Neural progenitor cell (in vitro differentiated cells): ENCODE results near the gene USP17L11. TPM values are rescaled to one million over a fixed set of nuclear protein-coding genes. Genes with fewer than 3 reads are reported as not detected.
"Not testable (repeated sequence)": the region's sequence is repeated elsewhere in the genome, so short reads cannot be mapped to it uniquely, and the experiment has no call there.

Experiments used
- DNase-seq: peaks from one replicate; pipeline ENCODE4 v3.0.0-alpha.2; 2016; ENCODE audit warnings: low spot score
- H2AFZ ChIP-seq: fragments of 200-600 bp; sonication (generic); replicated peaks from 2 replicates; pipeline ENCODE4 v1.6.1; 2016; ENCODE audit warnings: antibody characterized with exemption
- H3F3A ChIP-seq: fragments of 200-600 bp; sonication (generic); 2 replicates; pipeline ENCODE4 v1.6.1; 2016; ENCODE audit warnings: antibody characterized with exemption, low read depth
- H3K27ac ChIP-seq: fragments of 200-600 bp; sonication (generic); 2 replicates; pipeline ENCODE4 v1.5.1; 2016; ENCODE audit warnings: mild to moderate bottlenecking
- H3K27me3 ChIP-seq: fragments of 200-600 bp; sonication (generic); 2 replicates; pipeline ENCODE4 v1.6.1; 2016; ENCODE audit warnings: mild to moderate bottlenecking, moderate library complexity
- H3K36me3 ChIP-seq: fragments of 200-600 bp; sonication (generic); 2 replicates; pipeline ENCODE4 v1.5.1; 2016
- H3K4me1 ChIP-seq: fragments of 200-600 bp; sonication (generic); 2 replicates; pipeline ENCODE4 v1.6.1; 2016; ENCODE audit warnings: mixed run types
- H3K4me2 ChIP-seq: fragments of 200-600 bp; sonication (generic); 2 replicates; pipeline ENCODE4 v1.6.1; 2016
- H3K4me3 ChIP-seq: fragments of 200-600 bp; sonication (generic); 2 replicates; pipeline ENCODE4 v1.5.1; 2016
- H3K79me2 ChIP-seq: fragments of 200-600 bp; sonication (generic); 2 replicates; pipeline ENCODE4 v1.6.1; 2016; ENCODE audit warnings: low read depth
- H3K9ac ChIP-seq: fragments of 200-600 bp; sonication (generic); 2 replicates; pipeline ENCODE4 v1.6.1; 2016
- H3K9me3 ChIP-seq: fragments of 200-600 bp; sonication (generic); 2 replicates; pipeline ENCODE4 v1.5.1; 2016; ENCODE audit warnings: low read depth
- H4K20me1 ChIP-seq: fragments of 200-600 bp; sonication (generic); 2 replicates; pipeline ENCODE4 v1.6.1; 2016; ENCODE audit warnings: low read depth
- H3K27ac Mint-ChIP-seq: 3 replicates; pipeline ENCODE4 v1.8.0; 2021; ENCODE audit warnings: mixed read lengths
- H3K27me3 Mint-ChIP-seq: 2 replicates; pipeline ENCODE4 v1.8.0; 2022; ENCODE audit warnings: low read depth, mild to moderate bottlenecking, inconsistent platforms, moderate library complexity, mixed read lengths; ENCODE audit not compliant: insufficient read depth
- H3K36me3 Mint-ChIP-seq: 3 replicates; pipeline ENCODE4 v1.8.0; 2021; ENCODE audit warnings: mixed read lengths
- H3K4me1 Mint-ChIP-seq: 3 replicates; pipeline ENCODE4 v1.8.0; 2021; ENCODE audit warnings: mixed read lengths
- H3K4me3 Mint-ChIP-seq: 3 replicates; pipeline ENCODE4 v1.8.0; 2021; ENCODE audit warnings: mild to moderate bottlenecking, moderate library complexity, mixed read lengths
- H3K9me3 Mint-ChIP-seq: 3 replicates; pipeline ENCODE4 v1.8.0; 2020; ENCODE audit warnings: mixed read lengths
- total RNA-seq: library from RNA; depleted of rRNA; stranded (reverse); fragments of >200 nt; gene quantifications from 2 replicates; pipeline ENCODE4 v1.2.3, GENCODE V29; 2015; ENCODE audit warnings: low replicate concordance

The USP17L11 gene, protein sequence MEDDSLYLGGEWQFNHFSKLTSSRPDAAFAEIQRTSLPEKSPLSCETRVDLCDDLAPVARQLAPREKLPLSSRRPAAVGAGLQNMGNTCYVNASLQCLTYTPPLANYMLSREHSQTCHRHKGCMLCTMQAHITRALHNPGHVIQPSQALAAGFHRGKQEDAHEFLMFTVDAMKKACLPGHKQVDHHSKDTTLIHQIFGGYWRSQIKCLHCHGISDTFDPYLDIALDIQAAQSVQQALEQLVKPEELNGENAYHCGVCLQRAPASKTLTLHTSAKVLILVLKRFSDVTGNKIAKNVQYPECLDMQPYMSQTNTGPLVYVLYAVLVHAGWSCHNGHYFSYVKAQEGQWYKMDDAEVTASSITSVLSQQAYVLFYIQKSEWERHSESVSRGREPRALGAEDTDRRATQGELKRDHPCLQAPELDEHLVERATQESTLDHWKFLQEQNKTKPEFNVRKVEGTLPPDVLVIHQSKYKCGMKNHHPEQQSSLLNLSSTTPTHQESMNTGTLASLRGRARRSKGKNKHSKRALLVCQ
- total RNA-seq, result not detected in 2 replicates

DNA sequence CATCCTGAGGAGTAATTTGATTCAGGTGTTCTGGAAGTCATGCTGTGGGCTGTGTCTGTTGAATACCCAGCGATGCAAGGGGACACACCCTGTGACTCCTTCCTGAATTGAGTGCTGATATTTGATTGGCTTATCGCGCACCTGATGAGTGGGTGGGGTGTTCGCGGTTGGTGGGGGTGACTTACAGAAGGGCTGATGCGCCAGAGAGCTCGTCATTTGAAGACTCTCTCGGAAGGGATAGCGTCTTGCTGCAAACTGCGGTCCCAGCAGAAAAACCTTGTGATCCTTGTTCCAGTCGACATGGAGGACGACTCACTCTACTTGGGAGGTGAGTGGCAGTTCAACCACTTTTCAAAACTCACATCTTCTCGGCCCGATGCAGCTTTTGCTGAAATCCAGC lies at the start of gene USP17L11:
TSS of gene USP17L11 (plus strand) at position 301 of the 400 bp plus-strand sequence. CDS start at position 301, 0 bp downstream.
- H3K36me3 ChIP-seq, H3K4me1 ChIP-seq, H3K36me3 Mint-ChIP-seq, H3K27ac ChIP-seq, H3K27me3 ChIP-seq, H2AFZ ChIP-seq, H3K4me2 ChIP-seq, H3K27me3 Mint-ChIP-seq, H4K20me1 ChIP-seq, H3K4me3 ChIP-seq, H3K9me3 Mint-ChIP-seq, H3F3A ChIP-seq, DNase-seq, H3K9ac ChIP-seq, H3K4me3 Mint-ChIP-seq, H3K9me3 ChIP-seq, H3K4me1 Mint-ChIP-seq, H3K27ac Mint-ChIP-seq, H3K79me2 ChIP-seq: not testable (repeated sequence)

DNA sequence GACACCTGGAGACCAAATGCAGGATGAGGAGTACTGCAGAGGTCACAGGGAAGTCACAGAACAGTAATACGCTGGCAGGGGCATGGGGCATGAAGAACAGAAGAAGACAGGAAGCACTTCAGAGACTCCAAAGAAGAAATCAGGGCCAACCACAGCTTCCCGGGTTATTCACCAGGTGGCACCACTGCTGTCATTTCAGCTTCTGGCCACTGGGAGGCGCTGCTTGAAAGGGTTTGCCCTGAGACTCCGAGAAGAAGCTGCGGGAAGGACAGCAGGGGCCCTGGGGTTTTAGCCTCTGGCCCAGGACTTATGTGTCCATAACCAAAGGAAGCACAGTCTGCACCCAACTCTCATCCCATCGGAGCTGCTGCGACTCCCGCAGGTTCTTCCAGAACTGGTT lies 49.2 kb upstream of the USP17L11 start:
- H3K27ac ChIP-seq, H3K27ac Mint-ChIP-seq, H4K20me1 ChIP-seq, H3K4me3 ChIP-seq, H3K27me3 Mint-ChIP-seq, DNase-seq, H3K27me3 ChIP-seq, H3K4me1 ChIP-seq, H3K9me3 ChIP-seq, H3K36me3 ChIP-seq, H3F3A ChIP-seq, H3K4me1 Mint-ChIP-seq, H3K36me3 Mint-ChIP-seq, H3K9ac ChIP-seq, H3K4me2 ChIP-seq, H3K4me3 Mint-ChIP-seq, H3K79me2 ChIP-seq, H2AFZ ChIP-seq, H3K9me3 Mint-ChIP-seq: not testable (repeated sequence)

GRCh38 chr4:9169791-9170459 lies 45.3 kb upstream of the USP17L11 start, which contains the start of gene FAM90A26:
FAM90A26 (plus strand) TSS chr4:9170409; CDS start chr4:9173173, 2,764 bp downstream.
- not testable (repeated sequence) for H3K27me3 ChIP-seq, DNase-seq, H3K79me2 ChIP-seq, H3K4me3 Mint-ChIP-seq, H3K4me3 ChIP-seq, H4K20me1 ChIP-seq, H3K27me3 Mint-ChIP-seq, H3K27ac Mint-ChIP-seq, H3K9ac ChIP-seq, H2AFZ ChIP-seq, H3K9me3 ChIP-seq, H3K36me3 ChIP-seq, H3K4me2 ChIP-seq, H3K27ac ChIP-seq, H3K4me1 ChIP-seq, H3K36me3 Mint-ChIP-seq, H3F3A ChIP-seq, H3K4me1 Mint-ChIP-seq, H3K9me3 Mint-ChIP-seq

DNA sequence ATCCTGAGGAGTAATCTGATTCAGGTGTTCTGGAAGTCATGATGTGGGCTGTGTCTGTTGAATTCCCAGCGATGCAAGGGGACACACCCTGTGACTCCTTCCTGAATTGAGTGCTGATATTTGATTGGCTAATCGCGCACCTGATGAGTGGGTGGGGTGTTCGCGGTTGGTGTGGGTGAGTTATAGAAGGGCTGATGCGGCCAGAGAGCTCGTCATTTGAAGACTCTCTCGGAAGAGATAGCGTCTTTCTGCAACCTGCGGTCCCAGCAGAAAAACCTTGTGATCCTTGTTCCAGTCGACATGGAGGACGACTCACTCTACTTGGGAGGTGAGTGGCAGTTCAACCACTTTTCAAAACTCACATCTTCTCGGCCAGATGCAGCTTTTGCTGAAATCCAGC lies 4.8 kb upstream of the USP17L11 start, which contains the start of gene USP17L10:
TSS of gene USP17L10 (plus strand) at position 301 of the 400 bp plus-strand sequence. CDS start at position 301, 0 bp downstream.
- not testable (repeated sequence) for H3K36me3 Mint-ChIP-seq, H3K4me3 ChIP-seq, H2AFZ ChIP-seq, DNase-seq, H3K36me3 ChIP-seq, H3K27me3 ChIP-seq, H3K4me1 Mint-ChIP-seq, H3K4me2 ChIP-seq, H3F3A ChIP-seq, H3K9me3 ChIP-seq, H3K9ac ChIP-seq, H3K9me3 Mint-ChIP-seq, H3K27ac Mint-ChIP-seq, H3K4me1 ChIP-seq, H3K27me3 Mint-ChIP-seq, H3K27ac ChIP-seq, H3K4me3 Mint-ChIP-seq, H4K20me1 ChIP-seq, H3K79me2 ChIP-seq

GRCh38 chr4:9214701-9215100 lies 504 bp upstream of the USP17L11 start:
- H3K36me3 ChIP-seq, H3K4me3 Mint-ChIP-seq, H3K27me3 Mint-ChIP-seq, H3F3A ChIP-seq, H3K9me3 Mint-ChIP-seq, H3K4me1 Mint-ChIP-seq, DNase-seq, H3K27me3 ChIP-seq, H3K27ac ChIP-seq, H2AFZ ChIP-seq, H3K4me2 ChIP-seq, H3K79me2 ChIP-seq, H4K20me1 ChIP-seq, H3K4me3 ChIP-seq, H3K36me3 Mint-ChIP-seq, H3K9ac ChIP-seq, H3K27ac Mint-ChIP-seq, H3K4me1 ChIP-seq, H3K9me3 ChIP-seq: not testable (repeated sequence)

- not testable (repeated sequence) for H3K4me3 Mint-ChIP-seq, H2AFZ ChIP-seq, DNase-seq, H3K27me3 ChIP-seq, H3K79me2 ChIP-seq, H3K9me3 Mint-ChIP-seq, H3K27ac ChIP-seq, H3K4me2 ChIP-seq, H4K20me1 ChIP-seq, H3K4me1 ChIP-seq, H3K36me3 ChIP-seq, H3K9me3 ChIP-seq, H3K9ac ChIP-seq, H3K4me3 ChIP-seq, H3K36me3 Mint-ChIP-seq, H3F3A ChIP-seq, H3K27ac Mint-ChIP-seq, H3K4me1 Mint-ChIP-seq, H3K27me3 Mint-ChIP-seq
These were observed 4.6 kb downstream of the USP17L11 start, which contains the start of gene USP17L12 for GRCh38 chr4:9219852-9220251. USP17L12 (plus strand) TSS chr4:9220152; CDS start chr4:9220152, 0 bp downstream.

- H3K36me3 Mint-ChIP-seq, H3K27ac Mint-ChIP-seq, H3K79me2 ChIP-seq, H3K27me3 Mint-ChIP-seq, H3K27me3 ChIP-seq, H3K4me2 ChIP-seq, H3K9me3 Mint-ChIP-seq, H2AFZ ChIP-seq, H3K4me3 ChIP-seq, DNase-seq, H3K4me3 Mint-ChIP-seq, H3F3A ChIP-seq, H3K4me1 ChIP-seq, H3K9me3 ChIP-seq, H3K36me3 ChIP-seq, H4K20me1 ChIP-seq, H3K27ac ChIP-seq, H3K9ac ChIP-seq, H3K4me1 Mint-ChIP-seq: not testable (repeated sequence)
These were observed 9.4 kb downstream of the USP17L11 start, which contains the start of gene USP17L13 for GRCh38 chr4:9224596-9224995. USP17L13 (plus strand) TSS chr4:9224896; CDS start chr4:9224896, 0 bp downstream.

DNA sequence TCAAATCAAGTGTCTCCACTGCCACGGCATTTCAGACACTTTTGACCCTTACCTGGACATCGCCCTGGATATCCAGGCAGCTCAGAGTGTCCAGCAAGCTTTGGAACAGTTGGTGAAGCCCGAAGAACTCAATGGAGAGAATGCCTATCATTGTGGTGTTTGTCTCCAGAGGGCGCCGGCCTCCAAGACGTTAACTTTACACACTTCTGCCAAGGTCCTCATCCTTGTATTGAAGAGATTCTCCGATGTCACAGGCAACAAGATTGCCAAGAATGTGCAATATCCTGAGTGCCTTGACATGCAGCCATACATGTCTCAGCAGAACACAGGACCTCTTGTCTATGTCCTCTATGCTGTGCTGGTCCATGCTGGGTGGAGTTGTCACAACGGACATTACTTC lies 15.0 kb downstream of the USP17L11 start:
- not testable (repeated sequence) for H3K9me3 Mint-ChIP-seq, H3K27me3 ChIP-seq, H3K36me3 ChIP-seq, H3K4me2 ChIP-seq, H4K20me1 ChIP-seq, H3K4me1 Mint-ChIP-seq, H3K27me3 Mint-ChIP-seq, H3F3A ChIP-seq, H3K36me3 Mint-ChIP-seq, H3K4me3 Mint-ChIP-seq, H3K79me2 ChIP-seq, H3K4me1 ChIP-seq, H2AFZ ChIP-seq, DNase-seq, H3K27ac Mint-ChIP-seq, H3K9me3 ChIP-seq, H3K27ac ChIP-seq, H3K9ac ChIP-seq, H3K4me3 ChIP-seq
